MG63 (cell line): Measurements from ENCODE around the gene POLK. TPM values are rescaled to one million over a fixed set of nuclear protein-coding genes. Genes with fewer than 3 reads are reported as not detected.

ENCODE experiments used
- DNase-seq: peaks from one replicate; pipeline ENCODE4 v3.0.0-alpha.2; 2020
- H3K27me3 ChIP-seq: fragments of 250-450 bp; sonication (Bioruptor Pico); 2 replicates; pipeline ENCODE4 v1.5.1; 2020; ENCODE audit warnings: mild to moderate bottlenecking, moderate library complexity
- H3K36me3 ChIP-seq: fragments of 250-450 bp; sonication (Bioruptor Pico); 2 replicates; pipeline ENCODE4 v1.5.1; 2020; ENCODE audit warnings: mild to moderate bottlenecking, moderate library complexity
- H3K4me3 ChIP-seq: fragments of 250-450 bp; sonication (Bioruptor Pico); 2 replicates; pipeline ENCODE4 v1.5.1; 2020; ENCODE audit warnings: mild to moderate bottlenecking, moderate library complexity
- H3K9me3 ChIP-seq: fragments of 250-450 bp; sonication (Bioruptor Pico); 2 replicates; pipeline ENCODE4 v1.5.1; 2020; ENCODE audit warnings: mild to moderate bottlenecking, moderate library complexity
- total RNA-seq: library from RNA; depleted of rRNA; stranded (reverse); fragments of >200 nt; shearing (Covaris generic); gene quantifications from 2 replicates; pipeline ENCODE4 v1.2.3, GENCODE V29; 2014; ENCODE audit warnings: low replicate concordance; rRNA removed

The POLK gene
- total RNA-seq, 1 experiment from 2014 or later = 10.9 TPM

DNA sequence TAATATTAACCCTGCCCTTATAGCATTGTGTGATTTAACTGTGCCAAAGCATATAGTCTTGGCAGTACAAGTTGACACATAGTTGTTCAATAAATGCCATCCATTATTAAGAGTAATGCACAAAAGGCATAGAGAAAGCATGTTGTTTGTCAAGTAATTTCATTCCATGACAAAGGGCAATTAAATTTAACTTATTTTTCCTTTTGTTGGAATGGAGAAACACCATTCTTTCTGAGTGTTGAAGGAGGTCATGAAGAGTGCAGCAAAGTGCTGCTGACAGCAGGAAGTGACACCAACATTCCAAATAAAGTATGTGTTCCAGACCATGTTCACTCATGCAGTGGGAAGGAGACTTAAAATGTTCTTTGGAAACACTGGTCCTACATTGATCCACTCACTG, 128.7 kb downstream of the POLK start:
- DNase-seq = no peak
- H3K4me3 ChIP-seq = no peak overlapping the region
- H3K9me3 ChIP-seq = no peaks in the 10 kb centered on the region
- H3K27me3 ChIP-seq = no peaks in the 10 kb centered on the region
- no peaks in the 10 kb centered on the region for H3K36me3 ChIP-seq

DNA sequence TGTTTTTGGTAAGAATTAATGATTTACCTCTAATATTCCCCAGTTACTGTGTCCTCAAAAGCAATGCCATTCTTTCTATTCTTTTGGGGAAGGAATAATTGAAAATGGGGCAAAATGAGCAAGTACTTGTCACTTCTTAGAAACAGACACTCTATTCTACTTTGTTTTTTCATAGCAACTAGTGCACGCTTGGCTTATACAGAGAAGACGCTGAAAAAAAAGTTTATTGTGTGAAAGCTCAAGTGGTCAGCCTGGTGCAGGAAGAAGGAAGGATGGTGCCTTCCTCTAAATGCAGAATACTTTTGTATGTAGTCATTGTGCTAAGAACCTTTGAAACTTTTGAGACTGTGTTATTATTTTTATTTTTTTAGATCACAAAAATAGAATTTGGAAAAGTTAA, 129.1 kb downstream of the POLK start:
- H3K27me3 ChIP-seq = no peaks in the 10 kb centered on the region
- H3K9me3 ChIP-seq = no peaks in the 10 kb centered on the region
- DNase-seq = no peak
- no peak overlapping the region for H3K4me3 ChIP-seq
- H3K36me3 ChIP-seq = no peaks in the 10 kb centered on the region

DNA sequence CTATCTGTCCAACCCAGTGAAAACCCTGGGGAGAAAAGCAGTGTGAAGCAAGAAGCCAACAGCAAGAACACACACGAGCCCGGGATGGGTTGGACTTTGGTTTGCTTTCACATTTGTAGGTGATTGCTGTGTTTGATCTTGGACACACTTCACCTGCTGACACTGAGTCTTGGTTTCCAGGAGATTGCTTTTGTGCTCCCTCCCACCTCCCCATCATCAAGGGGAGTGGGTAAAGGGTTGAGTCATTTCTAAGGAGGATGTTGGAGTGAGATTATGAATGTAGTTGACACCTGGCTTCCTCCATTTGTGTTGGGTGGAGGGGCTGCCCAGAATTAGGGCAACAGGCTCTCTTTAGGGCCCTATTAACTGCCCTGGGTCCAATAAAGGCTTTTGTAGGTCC, 137.0 kb downstream of the POLK start:
- no peaks in the 10 kb centered on the region for H3K36me3 ChIP-seq
- H3K27me3 ChIP-seq = no peaks in the 10 kb centered on the region
- H3K9me3 ChIP-seq = no peaks in the 10 kb centered on the region
- no peak for DNase-seq
- H3K4me3 ChIP-seq = no peak overlapping the region

Other genes starting within 250 kb of the POLK start
- 21.5 and 27.4 TPM in 2 replicates for gene HMGCR, start 174.7 kb upstream of the POLK start, total RNA-seq
- gene CERT1, start 262 bp upstream of the POLK start, total RNA-seq = 7.6 and 11.1 TPM in 2 replicates
- gene ANKDD1B, start 99.6 kb downstream of the POLK start, total RNA-seq = not detected in 2 replicates
- 13.3 and 29.0 TPM in 2 replicates for gene POC5, start 205.5 kb downstream of the POLK start, total RNA-seq